HCT116 (cell line): ENCODE measurements around the gene PPP6C. TPM values are rescaled to one million over a fixed set of nuclear protein-coding genes. Genes with fewer than 3 reads are reported as not detected.
"Not testable (repeated sequence)": the region's sequence is repeated elsewhere in the genome, so short reads cannot be mapped to it uniquely, and the experiment has no call there.

Experiments used
- ATAC-seq: fragments of 200-7000 bp; cut with Tn5 transposase; 2 replicates; pipeline ENCODE4 v1.9.1; 2020; ENCODE audit warnings: mild to moderate bottlenecking, moderate library complexity
- BruUV-seq: library from RNA; stranded (reverse); fragments of 400-500 nt; replicated peaks from 2 replicates; lab custom pipeline; 2021; lab: Mats Ljungman, UMichigan
- CTCF ChIA-PET: fragments of 300-600 bp; sonication (Branson Sonifier 250); formaldehyde crosslinking; loops from one replicate; lab custom pipeline; 2021; ENCODE audit warnings: antibody characterized with exemption; lab: Charles Lee
- POLR2A ChIA-PET: fragments of 300-600, 350-600 bp; sonication (Branson Sonifier 250); formaldehyde crosslinking; loops from one replicate; lab custom pipeline; 2021; ENCODE audit warnings: antibody characterized with exemption; lab: Charles Lee
- RAD21 ChIA-PET, 2 experiments: fragments of 300-600 bp; sonication (Branson Sonifier 250); formaldehyde crosslinking; loops; one replicate each; lab custom pipeline; 2023; ENCODE audit warnings: low total read pairs in 2 of 2; ENCODE audit not compliant: uncharacterized antibody in 2 of 2, unreplicated experiment in 2 of 2, low non-redundant PET in 1 of 2; lab: Charles Lee
- DNase-seq: peaks from one replicate; pipeline ENCODE4 v3.0.0-alpha.2; 2010; ENCODE audit warnings: low read depth, low spot score
- H2AFZ ChIP-seq: fragments of 200-600 bp; shearing (Covaris generic), sonication (generic); 2 replicates; pipeline ENCODE4 v1.6.1; 2017; ENCODE audit warnings: low read depth, mixed run types, mixed read lengths, antibody characterized with exemption, low read length; ENCODE audit not compliant: poor library complexity, severe bottlenecking
- H3K27ac ChIP-seq: 2 replicates; pipeline ENCODE4 v1.5.1; 2012; ENCODE audit warnings: low read depth, low read length
- H3K27me3 ChIP-seq: fragments of 200-600 bp; sonication (generic); 2 replicates; pipeline ENCODE4 v1.6.1; 2016; ENCODE audit warnings: mixed run types, low read length, mixed read lengths; ENCODE audit not compliant: insufficient read depth
- H3K36me3 ChIP-seq, 2 experiments: fragments of 200-500 bp in 1 of 2; fragments of 200-600 bp in 1 of 2; sonication (Bioruptor generic) in 1 of 2; sonication (generic) in 1 of 2; 2 replicates each; pipeline versions ENCODE4 v1.5.1 to v1.6.1; 2014 to 2016; ENCODE audit warnings: low read length in 2 of 2, inconsistent platforms in 1 of 2, mixed read lengths in 1 of 2, mixed run types in 1 of 2; ENCODE audit not compliant: insufficient read depth in 2 of 2, control insufficient read depth in 1 of 2
- H3K4me1 ChIP-seq, 2 experiments: fragments of 200-600 bp in 1 of 2; sonication (generic) in 1 of 2; 2 replicates each; pipeline versions ENCODE4 v1.5.1 to v1.6.1; 2012 to 2017; ENCODE audit warnings: low read length in 2 of 2, inconsistent platforms in 1 of 2, mild to moderate bottlenecking in 1 of 2, mixed read lengths in 1 of 2, mixed run types in 1 of 2, moderate library complexity in 1 of 2; ENCODE audit not compliant: insufficient read depth in 2 of 2, control insufficient read depth in 1 of 2
- H3K4me2 ChIP-seq: fragments of 200-600 bp; sonication (generic); 2 replicates; pipeline ENCODE4 v1.6.1; 2017; ENCODE audit warnings: mixed run types, low read length, mixed read lengths
- H3K4me3 ChIP-seq, 2 experiments: fragments of 200-600 bp in 1 of 2; sonication (generic) in 1 of 2; replicated peaks in 1 of 2; 2 replicates each; pipeline ENCODE4 v1.5.1; 2011 to 2016; ENCODE audit warnings: low read length in 2 of 2, control low read depth in 1 of 2, low read depth in 1 of 2, mild to moderate bottlenecking in 1 of 2, mixed read lengths in 1 of 2, mixed run types in 1 of 2
- H3K79me2 ChIP-seq: fragments of 200-600 bp; sonication (generic); 2 replicates; pipeline ENCODE4 v1.6.1; 2017; ENCODE audit warnings: mild to moderate bottlenecking, mixed run types, low read length, moderate library complexity, mixed read lengths; ENCODE audit not compliant: insufficient read depth
- H3K9ac ChIP-seq: fragments of 200-600 bp; sonication (generic); 2 replicates; pipeline ENCODE4 v1.6.1; 2016; ENCODE audit warnings: low read length, mixed read lengths
- H3K9me2 ChIP-seq: fragments of 200-600 bp; sonication (generic), shearing (Covaris generic); 2 replicates; pipeline ENCODE4 v1.6.1; 2017; ENCODE audit warnings: mixed run types, mild to moderate bottlenecking, moderate library complexity; ENCODE audit not compliant: insufficient read depth
- H3K9me3 ChIP-seq, 2 experiments: fragments of 200-500 bp in 1 of 2; fragments of 200-600 bp in 1 of 2; sonication (Bioruptor generic) in 1 of 2; sonication (generic) in 1 of 2; 2 replicates each; pipeline ENCODE4 v1.6.1; 2014 to 2017; ENCODE audit warnings: low read length in 2 of 2, mixed read lengths in 2 of 2, inconsistent platforms in 1 of 2, low read depth in 1 of 2, mild to moderate bottlenecking in 1 of 2, mixed run types in 1 of 2, moderate library complexity in 1 of 2; ENCODE audit not compliant: control insufficient read depth in 1 of 2, insufficient read depth in 1 of 2
- H4K20me1 ChIP-seq: fragments of 200-600 bp; sonication (generic), shearing (Covaris generic); 2 replicates; pipeline ENCODE4 v1.6.1; 2017; ENCODE audit warnings: mixed run types, mild to moderate bottlenecking, moderate library complexity; ENCODE audit not compliant: insufficient read depth
- EGR1 ChIP-seq: IDR thresholded peaks from 2 replicates; pipeline ENCODE4 v1.6.1; 2012; ENCODE audit warnings: low read depth
- ELF1 ChIP-seq: IDR thresholded peaks from 2 replicates; pipeline ENCODE4 v1.6.1; 2012; ENCODE audit warnings: low read depth, borderline replicate concordance
- EZH2 ChIP-seq: fragments of 200-600 bp; sonication (generic); IDR thresholded peaks from 2 replicates; pipeline ENCODE4 v1.6.1; 2017; ENCODE audit warnings: antibody characterized with exemption, mixed run types
- FOSL1 ChIP-seq: IDR thresholded peaks from 2 replicates; pipeline ENCODE4 v1.6.1; 2012; ENCODE audit warnings: low read depth
- POLR2A ChIP-seq: IDR thresholded peaks from 2 replicates; pipeline ENCODE4 v1.7.0; 2011; ENCODE audit warnings: borderline replicate concordance; ENCODE audit not compliant: insufficient read depth, insufficient read length; ENCODE audit errors: extremely low read depth
- POLR2AphosphoS5 ChIP-seq: IDR thresholded peaks from 2 replicates; pipeline ENCODE4 v1.6.1; 2011; ENCODE audit warnings: mild to moderate bottlenecking, low read depth, low read length, moderate library complexity
- SIN3A ChIP-seq: IDR thresholded peaks from 2 replicates; pipeline ENCODE4 v1.6.1; 2012; ENCODE audit warnings: low read depth
- SP1 ChIP-seq: IDR thresholded peaks from 2 replicates; pipeline ENCODE4 v1.6.1; 2012; ENCODE audit warnings: low read depth
- YY1 ChIP-seq: IDR thresholded peaks from 2 replicates; pipeline ENCODE4 v1.6.1; 2011; ENCODE audit warnings: low read length, low read depth, moderate library complexity, mild to moderate bottlenecking; ENCODE audit not compliant: insufficient replicate concordance; ENCODE audit errors: extremely low read depth
- ZFX ChIP-seq: fragments of 450-650 bp; IDR thresholded peaks from 2 replicates; pipeline ENCODE4 v1.6.1; 2017
- ZNF274 ChIP-seq: fragments of 200-500 bp; sonication (Bioruptor generic); IDR thresholded peaks from 2 replicates; pipeline ENCODE4 v1.6.1; 2014; ENCODE audit warnings: mild to moderate bottlenecking, low read depth, low read length, inconsistent platforms
- intact Hi-C: fragments of 100-400 bp; cut with micrococcal nuclease; formaldehyde crosslinking; loops from 2 replicates; pipeline ENCODE4 v1.10.0; 2022
- total RNA-seq: library from RNA; stranded (reverse); gene quantifications from one replicate; pipeline ENCODE4 v1.2.1, GENCODE V29; 2021; ENCODE audit not compliant: unreplicated experiment
- TF ChIP-seq, protein P1 (sequence below): IDR thresholded peaks from 2 replicates; pipeline ENCODE4 v1.6.1; 2012
- TF ChIP-seq, protein P2 (sequence below): IDR thresholded peaks from 2 replicates; pipeline ENCODE4 v1.6.1; 2012
- TF ChIP-seq, protein P3 (sequence below): IDR thresholded peaks from 2 replicates; pipeline ENCODE4 v1.6.1; 2012; ENCODE audit warnings: low read depth

The PPP6C gene
- total RNA-seq, 1 experiment from 2014 or later, result 35.4 TPM

GRCh38 chr9:125200216-125201047, 10.8 kb upstream of the PPP6C start, which contains the start of gene RABEPK:
Gene RABEPK, plus strand, starts transcription at chr9:125200542. Its CDS starts 2,472 bp downstream, at chr9:125203014.
- ChIA-PET RAD21 (no interaction called here), POLR2A (interaction anchor here (1.1 to 1.3 kb wide), 2 partner anchors 41 kb away, joined by 5 to 7 read pairs; partner anchors contain the start of gene HSPA5), CTCF (interaction anchor here (2.5 kb wide), 1 partner anchor 10 kb away, joined by 8 read pairs; no protein-coding TSS in a partner anchor)
- H3K9me2 ChIP-seq, result no peaks in the 10 kb centered on the region
- H3K4me1 ChIP-seq, result peaks cover 8 to 13% of the 10 kb centered on the region in 2 experiments; a peak in 3 of 4 replicates
- peaks cover 8 to 17% of the 10 kb centered on the region in 2 experiments; a peak in 3 of 4 replicates for H3K36me3 ChIP-seq
- H2AFZ ChIP-seq, result peak within 1 kb of the TSS; percentile 17
- peak within 1 kb of the TSS; percentile 59 to 87 for H3K4me3 ChIP-seq
- H3K4me2 ChIP-seq, result peak within 1 kb of the TSS; percentile 96
- TF ChIP-seq, protein P1, sequence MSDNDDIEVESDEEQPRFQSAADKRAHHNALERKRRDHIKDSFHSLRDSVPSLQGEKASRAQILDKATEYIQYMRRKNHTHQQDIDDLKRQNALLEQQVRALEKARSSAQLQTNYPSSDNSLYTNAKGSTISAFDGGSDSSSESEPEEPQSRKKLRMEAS, result peak; percentile 98
- TF ChIP-seq EZH2, result no peak
- TF ChIP-seq POLR2AphosphoS5, result peak; percentile 96
- TF ChIP-seq SIN3A, result peak; percentile 96
- TF ChIP-seq SP1, result peak; percentile 45; the same call in 1 of the 2 replicates
- TF ChIP-seq FOSL1, result peak; percentile 4; the same call in 1 of the 2 replicates
- no peak for TF ChIP-seq ZNF274
- peak; percentile 74 for TF ChIP-seq EGR1
- peak; percentile 71; the same call in 1 of the 2 replicates for TF ChIP-seq ZFX
- TF ChIP-seq, protein P2, sequence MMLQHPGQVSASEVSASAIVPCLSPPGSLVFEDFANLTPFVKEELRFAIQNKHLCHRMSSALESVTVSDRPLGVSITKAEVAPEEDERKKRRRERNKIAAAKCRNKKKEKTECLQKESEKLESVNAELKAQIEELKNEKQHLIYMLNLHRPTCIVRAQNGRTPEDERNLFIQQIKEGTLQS, result no peak
- TF ChIP-seq, protein P3, sequence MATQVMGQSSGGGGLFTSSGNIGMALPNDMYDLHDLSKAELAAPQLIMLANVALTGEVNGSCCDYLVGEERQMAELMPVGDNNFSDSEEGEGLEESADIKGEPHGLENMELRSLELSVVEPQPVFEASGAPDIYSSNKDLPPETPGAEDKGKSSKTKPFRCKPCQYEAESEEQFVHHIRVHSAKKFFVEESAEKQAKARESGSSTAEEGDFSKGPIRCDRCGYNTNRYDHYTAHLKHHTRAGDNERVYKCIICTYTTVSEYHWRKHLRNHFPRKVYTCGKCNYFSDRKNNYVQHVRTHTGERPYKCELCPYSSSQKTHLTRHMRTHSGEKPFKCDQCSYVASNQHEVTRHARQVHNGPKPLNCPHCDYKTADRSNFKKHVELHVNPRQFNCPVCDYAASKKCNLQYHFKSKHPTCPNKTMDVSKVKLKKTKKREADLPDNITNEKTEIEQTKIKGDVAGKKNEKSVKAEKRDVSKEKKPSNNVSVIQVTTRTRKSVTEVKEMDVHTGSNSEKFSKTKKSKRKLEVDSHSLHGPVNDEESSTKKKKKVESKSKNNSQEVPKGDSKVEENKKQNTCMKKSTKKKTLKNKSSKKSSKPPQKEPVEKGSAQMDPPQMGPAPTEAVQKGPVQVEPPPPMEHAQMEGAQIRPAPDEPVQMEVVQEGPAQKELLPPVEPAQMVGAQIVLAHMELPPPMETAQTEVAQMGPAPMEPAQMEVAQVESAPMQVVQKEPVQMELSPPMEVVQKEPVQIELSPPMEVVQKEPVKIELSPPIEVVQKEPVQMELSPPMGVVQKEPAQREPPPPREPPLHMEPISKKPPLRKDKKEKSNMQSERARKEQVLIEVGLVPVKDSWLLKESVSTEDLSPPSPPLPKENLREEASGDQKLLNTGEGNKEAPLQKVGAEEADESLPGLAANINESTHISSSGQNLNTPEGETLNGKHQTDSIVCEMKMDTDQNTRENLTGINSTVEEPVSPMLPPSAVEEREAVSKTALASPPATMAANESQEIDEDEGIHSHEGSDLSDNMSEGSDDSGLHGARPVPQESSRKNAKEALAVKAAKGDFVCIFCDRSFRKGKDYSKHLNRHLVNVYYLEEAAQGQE, result no peak
- peak; percentile 94 for TF ChIP-seq ELF1
- peak; percentile 48 for TF ChIP-seq YY1
- peak; percentile 74 for TF ChIP-seq POLR2A
- ATAC-seq (peak; percentile 96), DNase-seq (peak; percentile 80)
- no peaks in the 10 kb centered on the region for H4K20me1 ChIP-seq
- intact Hi-C loops, result no loop called here
- peaks cover 19% of the 10 kb centered on the region for H3K79me2 ChIP-seq
- TSS peak; percentile 87 for BruUV-seq
- peak within 1 kb of the TSS; percentile 75 for H3K9ac ChIP-seq
- H3K9me3 ChIP-seq, result no peaks in the 10 kb centered on the region
- no peaks in the 10 kb centered on the region for H3K27me3 ChIP-seq
- H3K27ac ChIP-seq, result peak within 1 kb of the TSS; percentile 73

DNA sequence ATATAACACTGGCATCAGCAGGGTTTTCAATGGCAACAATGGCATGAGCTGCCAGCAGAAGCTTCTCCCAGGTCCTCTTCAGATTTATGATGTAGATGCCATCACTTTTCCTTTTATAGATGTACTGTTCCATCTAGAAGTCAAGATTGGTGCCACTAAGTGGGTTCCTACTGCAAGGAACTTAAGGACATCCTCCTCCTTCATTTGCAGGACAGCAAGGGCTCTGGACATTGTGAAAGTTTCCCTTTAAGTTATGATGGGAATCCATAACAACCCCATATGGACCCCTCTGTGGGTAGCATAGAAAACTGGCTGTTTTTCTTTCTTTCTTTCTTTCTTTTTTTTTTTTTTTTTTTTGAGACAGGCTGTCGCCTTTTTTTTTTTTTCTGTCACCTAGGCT, 6.0 kb upstream of the PPP6C start:
- CTCF ChIA-PET, H3K4me1 ChIP-seq, H3K79me2 ChIP-seq, H3K27me3 ChIP-seq, BruUV-seq, H3K9me2 ChIP-seq, H3K9me3 ChIP-seq, DNase-seq, H3K9ac ChIP-seq, RAD21 ChIA-PET, H3K4me2 ChIP-seq, ATAC-seq, H3K27ac ChIP-seq, H3K36me3 ChIP-seq, intact Hi-C loops, H2AFZ ChIP-seq, H3K4me3 ChIP-seq, H4K20me1 ChIP-seq: not testable (repeated sequence)
- POLR2A ChIA-PET, result interaction anchor here (0.6 to 0.7 kb wide), 2 partner anchors 11 to 119 kb away, joined by 3 to 4 read pairs; no protein-coding TSS in a partner anchor
